HL-60 (cell line): Measurements from ENCODE around the gene NBAS.
"Not testable (repeated sequence)": the region's sequence is repeated elsewhere in the genome, so short reads cannot be mapped to it uniquely, and the experiment has no call there.

Experiments used
- DNase-seq, 2 experiments: peaks; one replicate each; pipeline ENCODE4 v3.0.0-alpha.2; 2010 to 2020; ENCODE audit warnings: low read depth in 1 of 2, low spot score in 1 of 2
- H3K27ac ChIP-seq: fragments of 250-450 bp; sonication (Bioruptor Pico); replicated peaks from 2 replicates; pipeline ENCODE4 v1.5.1; 2020; ENCODE audit warnings: mild to moderate bottlenecking, moderate library complexity
- H3K27me3 ChIP-seq: fragments of 250-450 bp; sonication (Bioruptor Pico); 2 replicates; pipeline ENCODE4 v1.5.1; 2021; ENCODE audit warnings: mild to moderate bottlenecking, moderate library complexity; ENCODE audit not compliant: insufficient read depth, poor library complexity, severe bottlenecking
- H3K4me3 ChIP-seq: replicated peaks from 2 replicates; pipeline ENCODE4 v1.5.1; 2011; ENCODE audit warnings: mild to moderate bottlenecking, control low read depth, low read length; ENCODE audit not compliant: insufficient read depth
- CTCF ChIP-seq: IDR thresholded peaks from one replicate; pipeline ENCODE4 v1.5.1; 2011; ENCODE audit warnings: low read length, control low read depth, inconsistent platforms; ENCODE audit not compliant: insufficient read depth
- GABPA ChIP-seq: IDR thresholded peaks from 2 replicates; pipeline ENCODE4 v1.6.1; 2012; ENCODE audit warnings: low read depth
- POLR2AphosphoS5 ChIP-seq: IDR thresholded peaks from 2 replicates; pipeline ENCODE4 v1.6.1; 2012; ENCODE audit warnings: low read depth
- REST ChIP-seq: IDR thresholded peaks from 2 replicates; pipeline ENCODE4 v1.6.1; 2012; ENCODE audit warnings: low read depth; ENCODE audit not compliant: insufficient replicate concordance
- SPI1 ChIP-seq: IDR thresholded peaks from 2 replicates; pipeline ENCODE4 v1.6.1; 2012; ENCODE audit warnings: low read depth, mild to moderate bottlenecking, borderline replicate concordance

The NBAS gene

GRCh38 chr2:15220603-15221002 lies 340.5 kb downstream of the NBAS start:
- TF ChIP-seq POLR2AphosphoS5 (no peak), CTCF (no peak), SPI1 (no peak), REST (no peak)
- H3K4me3 ChIP-seq, result no peak overlapping the region
- DNase-seq, result no peak
- no peak overlapping the region for H3K27ac ChIP-seq
- no peaks in the 10 kb centered on the region for H3K27me3 ChIP-seq

- no peak overlapping the region for H3K27ac ChIP-seq
- TF ChIP-seq REST (no peak), GABPA (no peak), POLR2AphosphoS5 (no peak), SPI1 (no peak), CTCF (no peak)
- H3K4me3 ChIP-seq, result no peak overlapping the region
- H3K27me3 ChIP-seq, result no peaks in the 10 kb centered on the region
- DNase-seq, result no peak
Observed at GRCh38 chr2:15218423-15219086, 342.6 kb downstream of the NBAS start.

GRCh38 chr2:15212249-15212648 lies 348.9 kb downstream of the NBAS start:
- H3K27ac ChIP-seq, result no peak overlapping the region
- DNase-seq, result no peak
- no peak overlapping the region for H3K4me3 ChIP-seq
- no peaks in the 10 kb centered on the region for H3K27me3 ChIP-seq
- TF ChIP-seq GABPA (no peak), SPI1 (no peak), REST (no peak), CTCF (no peak), POLR2AphosphoS5 (no peak)

GRCh38 chr2:15210542-15210941 lies 350.6 kb downstream of the NBAS start:
- DNase-seq, H3K4me3 ChIP-seq: not testable (repeated sequence)

More at GRCh38 chr2:15210542-15210941, 350.6 kb downstream of the NBAS start:
- not testable (repeated sequence) for H3K27me3 ChIP-seq, H3K27ac ChIP-seq
